NB4 (cell line): Measurements from ENCODE around the gene DYNC1I1.

ENCODE experiments used
- CTCF ChIP-seq: IDR thresholded peaks from one replicate; pipeline ENCODE4 v1.5.1; 2012; ENCODE audit warnings: low read depth, low read length
- MAX ChIP-seq: IDR thresholded peaks from 2 replicates; pipeline ENCODE4 v1.6.1; 2011; ENCODE audit warnings: low read depth, low read length
- MYC ChIP-seq: IDR thresholded peaks from 2 replicates; pipeline ENCODE4 v1.6.1; 2011; ENCODE audit warnings: low read depth, low read length
- POLR2A ChIP-seq: IDR thresholded peaks from 2 replicates; pipeline ENCODE4 v1.6.1; 2011; ENCODE audit warnings: mild to moderate bottlenecking; ENCODE audit not compliant: insufficient read length; ENCODE audit errors: extremely low read depth

GRCh38 chr7:95886501-95887090, 114.2 kb downstream of the DYNC1I1 start:
- TF ChIP-seq CTCF (no peak), POLR2A (no peak), MYC (no peak), MAX (no peak)
